Renal cortex interstitium (tissue), 11 donors: ENCODE data around the gene CDKAL1. TPM values are rescaled to one million over a fixed set of nuclear protein-coding genes. Genes with fewer than 3 reads are reported as not detected.

Experiments used
- DNase-seq, 11 donors: peaks; one replicate each; pipeline ENCODE4 v3.0.0-alpha.2; 2013; ENCODE audit warnings: low read depth in 9 of 11, low spot score in 4 of 11; ENCODE audit errors: extremely low read depth in 1 of 11
- polyA plus RNA-seq, 3 donors: library from polyadenylated mRNA; unstranded; fragments of 120-200 nt; gene quantifications; one replicate each; pipeline ENCODE4 v1.2.1, GENCODE V29; 2013; ENCODE audit not compliant: insufficient read length in 3 of 3

The CDKAL1 gene
- polyA plus RNA-seq, 3 donors: 18.2 to 20.5 (median 20.5) TPM

DNA sequence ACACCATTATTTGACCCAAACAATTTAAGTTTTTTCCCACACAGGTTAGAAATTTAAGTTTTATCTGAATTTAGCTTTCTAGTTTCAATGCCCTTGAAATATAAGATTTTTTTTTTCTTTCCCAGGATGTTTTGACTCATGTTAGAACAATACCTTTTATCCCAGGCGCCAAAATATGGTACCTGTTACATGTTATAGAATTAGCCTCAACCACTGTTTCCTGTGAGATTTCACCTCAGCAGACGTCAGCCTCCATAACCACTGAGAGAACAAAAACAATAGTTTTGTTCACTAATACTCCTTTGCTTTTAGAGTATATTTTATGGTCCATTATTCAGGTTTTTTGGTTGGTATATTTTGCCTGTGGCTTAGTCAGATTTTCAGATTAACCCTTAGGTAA, 302.9 kb downstream of the CDKAL1 start:
- DNase-seq: no peak

- no peak for DNase-seq
Measured at GRCh38 chr6:20838113-20838512, 303.9 kb downstream of the CDKAL1 start.

DNA sequence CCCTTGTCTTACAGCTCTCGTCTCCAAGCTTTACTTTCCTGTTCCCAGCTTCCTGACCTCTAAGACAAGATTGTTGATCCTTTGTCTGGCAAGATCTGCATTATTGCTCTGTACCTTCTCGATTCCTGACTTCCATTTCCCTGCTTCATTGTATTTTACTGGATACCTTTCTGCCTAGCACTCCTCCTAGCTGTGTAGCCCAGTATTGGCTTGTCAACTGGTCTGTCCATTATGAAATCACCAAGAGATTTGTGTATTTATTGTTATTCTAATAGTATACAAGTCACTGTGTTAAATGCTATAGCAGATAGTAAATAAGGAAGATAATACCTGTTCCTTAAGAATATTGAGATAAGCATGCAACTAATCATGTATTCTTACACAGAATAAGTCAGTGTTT, 305.4 kb downstream of the CDKAL1 start:
- no peak for DNase-seq

GRCh38 chr6:20840675-20841074, 306.4 kb downstream of the CDKAL1 start:
- DNase-seq: no peak

DNA sequence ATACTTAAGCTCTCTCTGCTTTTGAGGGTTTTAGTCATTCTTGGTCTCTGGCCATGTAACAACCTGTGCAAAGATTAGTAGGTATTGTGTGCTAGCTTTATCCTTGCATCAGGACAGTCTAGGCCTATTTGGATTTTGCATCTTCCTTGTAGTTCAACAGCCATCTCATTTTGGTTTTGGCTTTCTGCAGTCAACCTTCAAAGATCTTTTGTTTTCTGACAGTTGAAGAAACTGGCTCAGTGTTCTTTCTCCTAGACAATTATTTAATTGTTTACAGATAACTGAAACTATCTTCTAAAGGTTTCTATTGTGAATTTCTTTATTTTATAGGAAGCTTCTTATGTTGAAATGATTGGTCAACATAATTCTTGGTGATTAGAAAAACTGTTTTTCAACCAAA, 307.5 kb downstream of the CDKAL1 start:
- DNase-seq: no peak

DNA sequence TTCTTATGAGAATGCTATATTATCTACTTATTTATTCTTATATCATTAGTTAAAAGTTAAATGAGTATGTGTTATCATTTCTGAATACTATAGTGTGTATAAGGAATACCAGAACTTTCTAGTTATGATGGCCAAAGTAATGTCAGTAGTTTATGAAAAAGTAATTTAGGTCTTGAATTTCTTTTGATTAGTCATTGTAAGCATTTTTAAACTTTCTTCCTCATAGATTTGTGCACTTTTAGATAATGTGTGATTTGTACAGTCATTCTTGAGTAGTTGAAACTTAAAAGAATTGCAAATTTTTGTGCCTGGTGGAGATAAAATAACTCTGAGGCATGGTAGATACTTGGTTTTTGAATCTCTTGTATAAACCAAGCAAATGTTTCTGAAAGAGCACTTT, 311.3 kb downstream of the CDKAL1 start:
- DNase-seq: no peak

DNA sequence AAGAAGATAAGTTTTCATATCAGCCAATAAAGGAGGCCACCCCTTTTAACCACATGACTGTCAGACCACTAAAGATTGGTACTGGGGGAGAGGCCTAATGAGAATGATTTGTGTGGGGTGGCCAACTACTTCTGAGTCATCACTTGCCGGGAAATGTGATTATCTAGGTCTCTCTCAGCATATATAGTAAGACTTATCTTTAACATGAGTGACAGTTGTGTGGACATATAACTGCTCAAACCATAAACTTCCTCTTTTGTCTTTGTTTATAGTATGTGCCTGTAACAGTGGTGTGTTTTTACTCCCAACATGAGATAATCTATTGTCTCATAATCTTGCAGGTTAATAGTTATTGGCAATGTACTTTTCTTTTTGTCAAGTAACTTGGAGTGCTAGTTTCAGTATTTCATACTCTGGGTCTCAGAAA, 312.4 kb downstream of the CDKAL1 start:
- DNase-seq: no peak

DNA sequence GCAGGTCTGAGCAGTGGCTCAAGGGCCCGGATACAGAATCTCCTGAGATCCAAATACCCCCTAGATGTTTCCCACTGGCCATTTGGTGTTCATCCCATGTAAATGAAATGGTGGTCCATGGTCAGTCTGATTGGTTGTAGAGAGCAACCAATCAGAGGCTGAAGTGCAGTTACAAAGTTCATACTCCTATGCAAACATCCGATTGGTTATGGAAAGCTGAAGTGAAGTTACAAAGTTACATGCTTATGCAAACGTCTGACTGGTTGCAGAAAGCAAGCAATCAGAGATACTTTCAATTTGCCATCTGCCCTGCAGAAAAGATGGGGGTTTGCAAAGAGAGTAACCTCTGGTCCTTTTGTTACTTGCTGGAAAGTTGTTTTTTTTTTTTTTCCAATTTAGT, 313.6 kb downstream of the CDKAL1 start:
- DNase-seq: no peak

DNA sequence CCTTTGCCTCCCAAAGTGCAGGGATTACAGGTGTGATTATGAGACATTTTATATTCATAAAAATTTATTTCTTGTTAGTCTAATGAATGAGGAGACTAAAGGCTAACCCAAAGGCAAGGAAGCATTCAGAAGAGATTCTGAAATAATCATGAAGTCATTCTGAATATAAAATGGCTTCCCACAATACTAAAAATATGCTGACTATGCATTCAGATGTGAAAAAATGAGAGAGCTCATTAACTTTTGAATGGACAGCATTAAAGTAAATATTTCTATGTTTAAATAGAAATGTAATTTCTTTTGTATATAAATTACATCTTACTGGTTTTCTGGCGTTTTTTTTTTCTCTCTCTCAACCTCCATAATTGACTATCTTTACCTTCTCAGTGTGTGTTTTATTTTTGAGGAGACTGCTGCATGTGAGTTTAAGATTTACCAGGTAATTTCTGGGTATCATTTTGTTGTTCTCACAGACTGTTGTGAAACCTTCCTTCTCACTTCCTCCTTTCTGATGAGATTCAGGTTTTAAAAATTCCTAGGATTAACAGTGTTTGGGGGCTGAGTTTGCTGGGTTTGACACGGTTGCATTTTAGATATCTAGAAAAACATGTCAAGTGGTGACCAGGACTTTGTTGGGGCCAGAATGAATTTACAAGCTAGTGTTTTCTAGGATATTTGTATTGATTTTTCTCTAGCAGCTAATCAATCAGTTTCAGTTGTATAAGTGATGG, 316.6 kb downstream of the CDKAL1 start:
- no peak for DNase-seq

DNA sequence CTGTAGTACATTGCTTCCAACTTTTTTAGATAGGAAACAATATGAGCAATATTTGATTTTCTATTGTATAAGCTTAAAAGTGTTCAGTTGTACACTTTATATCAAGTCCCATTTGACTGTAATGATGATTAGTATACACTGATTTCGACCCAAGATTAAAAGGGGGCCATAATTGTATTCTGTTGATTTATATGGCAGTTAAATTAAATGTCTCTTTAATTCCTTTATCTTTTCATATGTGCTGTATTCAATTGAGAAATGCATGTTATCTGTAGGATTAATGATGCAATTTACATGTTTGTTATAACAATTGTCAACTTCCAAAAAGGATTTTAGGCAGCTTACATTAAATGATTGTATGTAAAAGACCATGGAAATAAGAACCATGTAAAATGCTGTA, 317.5 kb downstream of the CDKAL1 start:
- no peak for DNase-seq

DNA sequence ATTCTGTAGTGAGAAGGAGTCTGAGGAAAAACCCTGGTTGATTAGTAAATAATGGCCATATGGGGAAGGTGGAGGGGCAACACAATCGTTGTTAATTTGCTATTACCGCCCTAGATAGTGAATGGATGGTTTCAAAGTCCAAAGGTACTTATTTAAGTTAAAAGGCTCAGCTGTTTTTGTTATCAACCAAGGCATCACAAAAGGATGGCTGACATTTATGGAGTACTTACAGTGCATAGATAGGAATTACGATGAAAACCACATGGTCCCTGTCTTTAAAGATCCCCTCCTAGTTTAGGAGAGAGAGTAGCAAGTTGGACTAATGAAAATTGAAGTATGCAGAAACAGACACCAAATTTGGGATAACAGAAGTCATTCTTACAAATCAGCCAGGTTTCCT, 319.6 kb downstream of the CDKAL1 start:
- DNase-seq: no peak

DNA sequence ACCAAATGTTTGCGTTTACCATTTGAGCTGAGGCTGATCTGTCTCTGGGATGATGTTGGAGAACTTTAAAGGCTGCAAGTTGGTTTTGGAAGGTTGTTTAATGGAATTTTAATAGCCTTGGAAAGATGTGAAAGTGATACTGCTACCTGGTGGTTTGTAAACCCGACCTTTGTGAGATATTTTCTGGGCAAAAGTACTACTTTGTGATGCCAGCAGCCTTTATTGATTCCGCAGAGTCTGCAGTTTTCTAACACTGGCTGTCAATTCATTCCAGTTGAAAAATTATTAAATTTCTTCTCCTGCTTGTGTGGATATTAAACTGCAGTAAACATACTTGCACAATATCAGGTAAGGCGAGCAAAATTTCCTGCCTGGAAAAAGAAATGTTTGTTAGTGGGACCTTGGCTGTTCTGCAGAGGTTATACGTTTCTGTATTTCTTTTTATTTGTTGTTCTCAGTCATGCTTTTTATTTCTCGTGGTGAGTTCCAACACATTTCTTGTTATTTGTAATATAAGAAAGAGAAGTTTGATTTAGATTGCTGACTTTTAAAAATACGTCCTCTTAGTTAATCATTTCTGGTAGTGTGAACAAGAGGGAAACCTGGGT, 322.5 kb downstream of the CDKAL1 start:
- no peak for DNase-seq

- DNase-seq: no peak
Measured at GRCh38 chr6:20861481-20861880, 327.2 kb downstream of the CDKAL1 start.

GRCh38 chr6:20866036-20866435, 331.8 kb downstream of the CDKAL1 start:
- no peak for DNase-seq

- DNase-seq: no peak
Measured at GRCh38 chr6:20866935-20867703, 332.9 kb downstream of the CDKAL1 start.

- DNase-seq: no peak
Measured at GRCh38 chr6:20868397-20869096, 334.3 kb downstream of the CDKAL1 start.

DNA sequence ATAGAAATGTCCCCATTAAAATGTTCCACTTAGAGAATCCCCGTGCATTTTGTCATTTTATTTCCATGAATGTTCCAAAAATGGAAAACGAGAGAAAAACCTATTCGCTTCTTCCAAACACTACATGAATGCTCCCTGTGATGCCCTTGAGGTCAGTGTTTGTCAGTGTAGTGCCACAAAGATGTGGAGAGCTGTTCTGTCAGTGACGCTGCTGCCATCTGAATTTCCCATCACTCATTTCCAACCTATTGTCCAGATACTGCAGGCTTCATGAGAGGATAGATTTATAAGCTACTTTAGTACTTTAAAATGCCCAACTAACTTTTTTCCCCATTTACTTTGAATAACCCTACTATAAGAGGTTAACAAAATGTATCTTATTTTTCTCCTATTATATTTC, 335.8 kb downstream of the CDKAL1 start:
- DNase-seq: no peak

GRCh38 chr6:20870493-20870892, 336.2 kb downstream of the CDKAL1 start:
- no peak for DNase-seq

DNA sequence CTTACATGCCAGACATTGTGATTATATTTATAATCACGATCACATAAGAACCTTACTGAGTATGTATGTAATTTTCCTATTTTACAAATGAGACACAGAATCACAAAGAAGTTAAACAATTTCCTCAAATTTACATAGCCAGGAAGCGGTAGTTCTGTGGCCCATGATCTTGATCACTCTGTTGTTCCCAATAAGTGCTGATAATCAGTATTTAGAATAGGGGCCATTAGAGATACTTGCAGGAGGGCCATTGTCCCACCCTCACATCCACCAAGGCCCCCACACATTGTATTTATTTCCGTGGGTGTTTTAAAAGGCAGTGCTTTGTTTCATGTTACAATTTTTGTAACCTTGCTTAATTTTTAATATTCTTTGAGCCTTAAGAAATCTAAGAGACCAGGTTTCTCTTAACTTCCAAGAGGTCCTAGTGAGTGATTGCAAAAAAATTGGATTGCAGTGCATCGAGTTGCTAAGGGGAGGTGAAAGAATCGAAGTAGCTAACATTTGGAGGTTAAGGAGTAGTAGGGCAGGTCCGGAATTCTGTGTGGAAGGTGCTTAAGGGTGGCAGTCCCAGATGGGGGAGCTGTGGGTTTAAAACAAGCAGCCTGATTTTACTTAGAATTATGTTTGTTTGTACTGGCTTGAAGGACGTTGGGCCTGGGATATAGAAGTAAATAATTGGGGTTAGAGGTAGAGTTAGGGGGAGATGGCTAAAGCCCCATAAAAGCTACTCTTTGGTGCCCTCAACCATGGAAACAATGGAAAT, 339.4 kb downstream of the CDKAL1 start:
- peak in 1 of 11 donors; percentile 34 for DNase-seq
